Fibroblast of skin of right biceps (primary cell): ENCODE data around the gene CTIF.
A peak's percentile ranks its signal among the peaks of the same experiment; 100 is the strongest.

Source experiments
- DNase-seq: peaks from one replicate; pipeline ENCODE4 v3.0.0-alpha.2; 2013

CTIF gene

GRCh38 chr18:48554610-48555400 is 16.0 kb downstream of the CTIF start:
- no peak for DNase-seq

GRCh38 chr18:48555465-48555995 is 16.7 kb downstream of the CTIF start:
- no peak for DNase-seq

- no peak for DNase-seq
Measured at GRCh38 chr18:48557640-48558174, 18.9 kb downstream of the CTIF start.

GRCh38 chr18:48558248-48558647 is 19.4 kb downstream of the CTIF start:
- no peak for DNase-seq

- DNase-seq: no peak
Measured at GRCh38 chr18:48560491-48560890, 21.7 kb downstream of the CTIF start.

GRCh38 chr18:48562075-48562474 is 23.2 kb downstream of the CTIF start:
- DNase-seq: no peak

GRCh38 chr18:48563027-48563426 is 24.2 kb downstream of the CTIF start:
- DNase-seq: peak; percentile 92

- DNase-seq: no peak
Measured at GRCh38 chr18:48564139-48564538, 25.3 kb downstream of the CTIF start.

GRCh38 chr18:48565105-48565504 is 26.3 kb downstream of the CTIF start:
- no peak for DNase-seq

GRCh38 chr18:48566589-48566988 is 27.8 kb downstream of the CTIF start:
- no peak for DNase-seq

GRCh38 chr18:48567388-48567787 is 28.6 kb downstream of the CTIF start:
- DNase-seq: no peak

- no peak for DNase-seq
Measured at GRCh38 chr18:48569139-48569914, 30.5 kb downstream of the CTIF start.

- no peak for DNase-seq
Measured at GRCh38 chr18:48569915-48570264, 31.1 kb downstream of the CTIF start.

- no peak for DNase-seq
Measured at GRCh38 chr18:48570313-48570712, 31.5 kb downstream of the CTIF start.

GRCh38 chr18:48571639-48572384 is 33.0 kb downstream of the CTIF start:
- DNase-seq: no peak

- DNase-seq: peak; percentile 64
Measured at GRCh38 chr18:48572402-48573126, 33.7 kb downstream of the CTIF start.

- DNase-seq: no peak
Measured at GRCh38 chr18:48573632-48574283, 34.9 kb downstream of the CTIF start.

GRCh38 chr18:48574667-48575300 is 36.0 kb downstream of the CTIF start:
- DNase-seq: no peak

- DNase-seq: no peak
Measured at GRCh38 chr18:48575301-48575657, 36.4 kb downstream of the CTIF start.

GRCh38 chr18:48575658-48576456 is 37.0 kb downstream of the CTIF start:
- no peak for DNase-seq

GRCh38 chr18:48576457-48576771 is 37.6 kb downstream of the CTIF start:
- DNase-seq: no peak
